ENCODE data around the gene TMED7.
"Not testable (repeated sequence)": the region's sequence is repeated elsewhere in the genome, so short reads cannot be mapped to it uniquely, and the experiment has no call there.

TMED7 gene

GRCh38 chr5:115625579-115626444, at the start of gene TMED7:
Gene TMED7 (minus strand): TSS chr5:115626036. CDS start chr5:115625792, 244 bp downstream.
- peak; percentile 91 for DNase-seq (ENCODE audit: low spot score)

GRCh38 chr5:115674782-115675181, 48.9 kb upstream of the TMED7 start:
- not testable (repeated sequence) for DNase-seq (ENCODE audit: low spot score)

- no peak for DNase-seq (ENCODE audit: low spot score)
These were observed 47.8 kb upstream of the TMED7 start for GRCh38 chr5:115673596-115673995.

- DNase-seq (ENCODE audit: low spot score) = no peak
These were observed 46.1 kb upstream of the TMED7 start for GRCh38 chr5:115671939-115672338.

- DNase-seq (ENCODE audit: low spot score) = no peak
These were observed 40.2 kb upstream of the TMED7 start for GRCh38 chr5:115666023-115666422.

- DNase-seq (ENCODE audit: low spot score) = no peak
These were observed 35.7 kb upstream of the TMED7 start for GRCh38 chr5:115661563-115661962.

GRCh38 chr5:115661101-115661500, 35.3 kb upstream of the TMED7 start:
- no peak for DNase-seq (ENCODE audit: low spot score)

- no peak for DNase-seq (ENCODE audit: low spot score)
These were observed 32.0 kb upstream of the TMED7 start for GRCh38 chr5:115657881-115658233.

- no peak for DNase-seq (ENCODE audit: low spot score)
These were observed 31.5 kb upstream of the TMED7 start for GRCh38 chr5:115657125-115657880.

GRCh38 chr5:115656404-115656803, 30.6 kb upstream of the TMED7 start:
- DNase-seq (ENCODE audit: low spot score) = no peak

- no peak for DNase-seq (ENCODE audit: low spot score)
These were observed 30.2 kb upstream of the TMED7 start for GRCh38 chr5:115655994-115656393.

- DNase-seq (ENCODE audit: low spot score) = no peak
These were observed 23.7 kb upstream of the TMED7 start for GRCh38 chr5:115649541-115649940.

GRCh38 chr5:115648056-115648455, 22.2 kb upstream of the TMED7 start:
- DNase-seq (ENCODE audit: low spot score) = no peak

GRCh38 chr5:115645386-115645785, 19.6 kb upstream of the TMED7 start:
- not testable (repeated sequence) for DNase-seq (ENCODE audit: low spot score)

- DNase-seq (ENCODE audit: low spot score) = no peak
These were observed 18.2 kb upstream of the TMED7 start for GRCh38 chr5:115644046-115644445.

- DNase-seq (ENCODE audit: low spot score) = no peak
These were observed 16.1 kb upstream of the TMED7 start for GRCh38 chr5:115641948-115642347.

GRCh38 chr5:115640274-115640673, 14.4 kb upstream of the TMED7 start:
- DNase-seq (ENCODE audit: low spot score) = no peak

- DNase-seq (ENCODE audit: low spot score) = no peak
These were observed 13.5 kb upstream of the TMED7 start for GRCh38 chr5:115639377-115639776.

GRCh38 chr5:115637507-115637906, 11.7 kb upstream of the TMED7 start:
- no peak for DNase-seq (ENCODE audit: low spot score)

- no peak for DNase-seq (ENCODE audit: low spot score)
These were observed 10.2 kb upstream of the TMED7 start for GRCh38 chr5:115636008-115636407.

GRCh38 chr5:115634343-115635132, 8.7 kb upstream of the TMED7 start:
- peak; percentile 88 for DNase-seq (ENCODE audit: low spot score)

- no peak for DNase-seq (ENCODE audit: low spot score)
These were observed 4.1 kb upstream of the TMED7 start for GRCh38 chr5:115629903-115630302.
